Epithelial cell of esophagus (primary cell): ENCODE results near the gene ST8SIA5.

Experiments used
- DNase-seq: peaks from one replicate; pipeline ENCODE4 v3.0.0; 2010; ENCODE audit warnings: low read depth
- H3K4me3 ChIP-seq: 2 replicates; pipeline ENCODE4 v1.5.1; 2011; ENCODE audit warnings: mild to moderate bottlenecking, low read length, control low read depth
- CTCF ChIP-seq: IDR thresholded peaks from 2 replicates; pipeline ENCODE4 v1.5.1; 2011; ENCODE audit warnings: low read depth, mild to moderate bottlenecking, low read length, control low read depth, inconsistent platforms; ENCODE audit not compliant: insufficient read depth; ENCODE audit errors: missing control alignments

Gene ST8SIA5

GRCh38 chr18:46668135-46668534 is 88.7 kb downstream of the ST8SIA5 start:
- H3K4me3 ChIP-seq: no peak overlapping the region
- DNase-seq: no peak
- TF ChIP-seq CTCF: no peak

- no peak for TF ChIP-seq CTCF
- peak; percentile 74 for DNase-seq
- no peak overlapping the region for H3K4me3 ChIP-seq
These were observed 93.3 kb downstream of the ST8SIA5 start for GRCh38 chr18:46663539-46663938.

- H3K4me3 ChIP-seq: no peak overlapping the region
- DNase-seq: no peak
- TF ChIP-seq CTCF: no peak
These were observed 95.7 kb downstream of the ST8SIA5 start for GRCh38 chr18:46660957-46661749.

- no peak overlapping the region for H3K4me3 ChIP-seq
- no peak for TF ChIP-seq CTCF
These were observed 97.4 kb downstream of the ST8SIA5 start for GRCh38 chr18:46659484-46659883.

GRCh38 chr18:46657115-46657955 is 99.5 kb downstream of the ST8SIA5 start, which contains the start of gene LOXHD1:
Gene LOXHD1, minus strand, starts transcription at chr18:46657220. Its CDS starts 187 bp downstream, at chr18:46657033.
- H3K4me3 ChIP-seq: no peak within 1 kb of the TSS
- no peak for DNase-seq
- TF ChIP-seq CTCF: no peak

More at GRCh38 chr18:46659484-46659883, 97.4 kb downstream of the ST8SIA5 start:
- DNase-seq: no peak

GRCh38 chr18:46656326-46657114 is 100.3 kb downstream of the ST8SIA5 start:
- H3K4me3 ChIP-seq: no peak overlapping the region
- no peak for DNase-seq
- TF ChIP-seq CTCF: no peak
